ENCODE results near the gene LRRC25. TPM values are rescaled to one million over a fixed set of nuclear protein-coding genes. Genes with fewer than 3 reads are reported as not detected.
"Not testable (repeated sequence)": the region's sequence is repeated elsewhere in the genome, so short reads cannot be mapped to it uniquely, and the experiment has no call there.

The LRRC25 gene
- total RNA-seq, 2 donors from 2014 or later = not detected

DNA sequence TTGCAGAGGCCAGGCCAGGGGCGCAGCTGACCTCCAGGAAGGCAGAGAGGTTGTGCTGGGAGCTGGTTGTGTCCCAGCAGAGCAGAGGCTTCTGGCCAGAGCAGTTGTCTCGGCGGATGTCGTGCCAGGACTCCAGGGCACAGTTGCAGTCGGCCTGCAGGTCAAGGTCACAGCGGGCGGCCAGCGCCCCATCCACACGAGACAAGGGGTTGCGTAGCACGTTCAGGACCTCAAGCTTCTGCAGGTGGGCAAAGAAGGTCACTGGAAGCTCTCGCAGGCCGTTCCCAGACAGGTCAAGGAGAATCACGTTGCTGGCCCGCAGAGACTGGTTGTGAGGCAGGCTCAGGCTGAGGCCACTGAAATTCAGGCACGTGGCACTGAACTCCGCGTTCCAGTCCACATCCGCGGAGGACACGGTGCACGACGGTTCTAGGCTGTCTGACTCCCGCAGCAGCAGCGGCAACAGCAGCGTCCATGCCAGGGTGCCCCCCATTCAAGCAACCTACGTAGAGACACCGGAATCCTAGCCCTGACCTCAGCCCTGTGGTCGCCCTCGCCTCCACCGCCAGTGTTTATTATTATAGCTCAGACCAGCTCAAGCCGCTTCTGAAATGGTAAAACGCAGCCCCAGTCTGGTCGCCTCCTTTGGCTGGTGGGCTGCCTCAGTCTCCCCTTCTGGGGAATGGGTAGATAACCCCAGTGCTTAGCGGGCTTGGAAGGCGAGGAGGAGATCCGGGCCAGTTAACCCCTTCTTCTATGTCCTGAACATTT, 766 bp downstream of the LRRC25 start:
- Mint-ChIP-seq H3K36me3 (no peaks in the 10 kb centered on the region), H3K9me3 (no peaks in the 10 kb centered on the region), H3K27ac (no peak overlapping the region)
- DNase-seq (ENCODE audit: low spot score in 2 of 2) (no peak), ATAC-seq (no peak)

DNA sequence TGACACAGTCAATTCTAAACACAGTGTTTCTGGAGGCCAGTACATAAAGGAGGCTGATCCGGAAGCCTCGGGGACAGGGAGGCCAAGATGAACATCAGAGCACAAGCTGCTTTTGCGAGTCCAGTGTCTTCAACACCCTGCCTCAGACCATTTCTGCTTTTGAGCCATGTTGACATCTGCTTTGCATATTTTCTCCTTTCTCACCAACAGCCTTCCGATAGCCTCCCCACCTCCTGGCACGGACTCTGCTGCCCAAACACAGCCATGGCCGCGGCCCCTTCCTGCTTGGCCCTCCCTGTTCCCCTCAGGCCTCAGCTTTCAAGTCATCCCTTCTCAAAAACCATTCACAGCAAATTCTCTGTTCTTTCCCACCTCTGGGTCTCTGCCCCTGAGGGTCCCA, 3.6 kb downstream of the LRRC25 start:
- DNase-seq (ENCODE audit: low spot score in 2 of 2) (no peak), ATAC-seq (no peak)
- Mint-ChIP-seq H3K27ac (no peak overlapping the region), H3K9me3 (no peaks in the 10 kb centered on the region), H3K36me3 (no peaks in the 10 kb centered on the region)

GRCh38 chr19:18392926-18393325, 4.5 kb downstream of the LRRC25 start:
- Mint-ChIP-seq H3K27ac (no peak overlapping the region), H3K9me3 (no peaks in the 10 kb centered on the region), H3K36me3 (no peaks in the 10 kb centered on the region)
- ATAC-seq (no peak), DNase-seq (ENCODE audit: low spot score in 2 of 2) (no peak)

DNA sequence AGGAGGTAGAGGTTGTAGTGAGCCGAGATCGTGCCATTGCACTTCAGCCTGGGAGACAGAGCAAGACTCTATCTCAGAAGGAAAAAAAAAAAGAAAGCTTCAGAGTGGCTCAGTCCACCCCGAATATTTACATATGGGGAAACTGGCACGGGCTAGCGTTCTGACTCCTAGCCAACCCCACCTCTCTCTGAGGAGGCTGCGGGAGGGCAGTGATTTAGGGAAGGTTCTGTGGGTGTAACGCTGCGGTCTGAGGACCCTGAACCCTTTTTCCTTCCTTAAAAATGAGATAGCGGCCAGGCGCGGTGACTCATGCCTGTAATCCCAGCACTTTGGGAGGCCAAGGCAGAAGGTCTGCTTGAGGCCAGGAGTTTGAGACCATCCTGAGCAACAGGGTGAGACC, 5.0 kb downstream of the LRRC25 start:
- no peak for DNase-seq (ENCODE audit: low spot score in 2 of 2)
- H3K36me3 Mint-ChIP-seq = no peaks in the 10 kb centered on the region
- H3K27ac Mint-ChIP-seq = no peak overlapping the region
- ATAC-seq = no peak
- H3K9me3 Mint-ChIP-seq = no peaks in the 10 kb centered on the region

DNA sequence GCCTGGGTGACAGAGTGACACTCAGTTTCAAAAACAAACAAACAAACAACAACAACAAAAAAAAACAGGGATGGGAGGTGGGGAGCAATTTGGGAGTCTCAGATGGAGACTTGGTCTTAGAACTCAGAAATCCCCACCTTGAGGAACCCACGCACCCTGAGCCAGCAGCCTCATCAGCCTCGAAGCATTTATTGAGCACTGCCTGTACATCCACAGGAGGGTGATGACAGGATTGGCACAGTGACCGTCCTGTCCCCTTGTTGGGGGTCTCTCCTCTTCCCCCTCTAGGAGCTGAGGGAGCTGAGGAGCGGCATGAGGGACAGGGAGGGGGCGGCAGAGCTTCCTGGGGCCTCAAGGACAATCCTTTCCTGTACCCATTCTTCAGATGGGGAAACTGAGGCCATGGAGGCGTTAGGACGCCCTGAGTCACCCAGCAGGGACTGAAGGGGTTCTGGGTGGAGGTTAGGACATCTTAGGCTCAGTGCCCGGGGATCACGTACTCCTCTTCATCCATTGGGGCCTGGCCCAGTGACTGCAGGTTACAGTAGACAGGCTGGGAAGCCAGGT, 5.8 kb downstream of the LRRC25 start:
- Mint-ChIP-seq H3K9me3 (no peaks in the 10 kb centered on the region), H3K27ac (no peak overlapping the region), H3K36me3 (no peaks in the 10 kb centered on the region)
- DNase-seq (ENCODE audit: low spot score in 2 of 2) (no peak), ATAC-seq (no peak)

DNA sequence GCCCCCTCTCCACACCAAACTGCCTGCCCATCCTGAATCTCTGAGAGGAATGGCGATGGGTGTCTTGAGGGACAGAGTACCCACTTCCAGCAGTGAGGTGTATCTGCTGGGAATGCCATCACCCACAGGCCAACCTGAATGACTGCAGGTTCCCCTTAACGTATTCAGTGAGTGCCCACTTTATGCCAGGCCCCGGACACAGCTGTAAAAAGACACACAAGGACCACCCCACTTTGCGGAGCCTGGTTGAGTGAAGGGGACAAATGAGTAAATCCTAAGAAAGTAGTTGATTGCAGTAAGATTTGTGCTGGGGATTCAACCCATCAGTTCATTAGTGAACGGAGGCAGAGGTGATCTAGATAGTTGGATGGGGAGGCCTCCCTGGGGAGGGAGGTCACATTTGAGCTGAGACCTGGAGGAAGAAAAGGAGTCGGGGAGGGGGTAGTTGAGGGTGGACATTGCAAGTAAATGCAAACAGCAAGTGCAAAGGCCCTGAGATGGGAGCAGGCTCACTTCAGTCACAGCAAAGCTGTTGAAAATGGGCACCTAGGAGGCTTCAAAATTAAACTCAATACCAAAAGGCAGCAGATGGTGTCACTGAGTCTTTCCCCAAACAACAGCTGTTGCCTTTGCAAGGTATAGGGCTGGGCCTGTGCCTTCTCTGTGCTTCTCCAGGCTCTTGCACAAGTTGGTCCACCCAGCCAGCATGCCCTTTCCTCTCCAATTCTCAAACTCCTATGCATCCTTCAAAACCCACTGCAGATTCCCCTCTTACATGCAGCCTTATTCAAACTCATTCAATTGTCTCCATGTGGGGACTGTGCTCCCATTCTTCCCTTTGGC, 7.1 kb downstream of the LRRC25 start:
- no peaks in the 10 kb centered on the region for H3K36me3 Mint-ChIP-seq
- H3K9me3 Mint-ChIP-seq = no peaks in the 10 kb centered on the region
- no peak overlapping the region for H3K27ac Mint-ChIP-seq
- DNase-seq (ENCODE audit: low spot score in 2 of 2) (no peak), ATAC-seq (no peak)

GRCh38 chr19:18389726-18390064, 7.7 kb downstream of the LRRC25 start:
- no peak overlapping the region for H3K27ac Mint-ChIP-seq

GRCh38 chr19:18388960-18389725, 8.3 kb downstream of the LRRC25 start:
- Mint-ChIP-seq H3K36me3 (no peaks in the 10 kb centered on the region), H3K27ac (no peak overlapping the region), H3K9me3 (no peaks in the 10 kb centered on the region)
- no peak for ATAC-seq
- DNase-seq (ENCODE audit: low spot score in 2 of 2) = no peak

More at GRCh38 chr19:18389726-18390064, 7.7 kb downstream of the LRRC25 start:
- Mint-ChIP-seq H3K36me3 (no peaks in the 10 kb centered on the region), H3K9me3 (no peaks in the 10 kb centered on the region)
- DNase-seq (ENCODE audit: low spot score in 2 of 2) = no peak
- ATAC-seq = no peak

DNA sequence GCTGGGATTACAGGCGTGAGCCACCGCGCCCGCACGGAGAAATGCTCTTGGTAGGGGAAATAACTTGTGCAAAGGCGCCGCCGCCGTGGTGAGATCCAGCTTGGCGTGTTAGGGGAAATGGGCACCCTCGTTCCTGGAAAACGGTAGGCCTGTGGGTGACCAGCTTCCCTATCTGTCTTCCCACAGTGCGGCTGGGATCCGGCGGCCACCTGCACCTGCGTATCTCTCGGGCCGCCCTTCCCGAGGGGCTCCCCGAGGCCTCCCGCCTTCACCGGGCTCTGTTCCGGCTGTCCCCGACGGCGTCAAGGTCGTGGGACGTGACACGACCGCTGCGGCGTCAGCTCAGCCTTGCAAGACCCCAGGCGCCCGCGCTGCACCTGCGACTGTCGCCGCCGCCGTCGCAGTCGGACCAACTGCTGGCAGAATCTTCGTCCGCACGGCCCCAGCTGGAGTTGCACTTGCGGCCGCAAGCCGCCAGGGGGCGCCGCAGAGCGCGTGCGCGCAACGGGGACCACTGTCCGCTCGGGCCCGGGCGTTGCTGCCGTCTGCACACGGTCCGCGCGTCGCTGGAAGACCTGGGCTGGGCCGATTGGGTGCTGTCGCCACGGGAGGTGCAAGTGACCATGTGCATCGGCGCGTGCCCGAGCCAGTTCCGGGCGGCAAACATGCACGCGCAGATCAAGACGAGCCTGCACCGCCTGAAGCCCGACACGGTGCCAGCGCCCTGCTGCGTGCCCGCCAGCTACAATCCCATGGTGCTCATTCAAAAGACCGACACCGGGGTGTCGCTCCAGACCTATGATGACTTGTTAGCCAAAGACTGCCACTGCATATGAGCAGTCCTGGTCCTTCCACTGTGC, 9.1 kb downstream of the LRRC25 start:
- peak; percentile 79 to 90 for DNase-seq (ENCODE audit: low spot score in 2 of 2)
- peak; percentile 89 to 91 for ATAC-seq
- Mint-ChIP-seq H3K27ac (no peak overlapping the region), H3K36me3 (no peaks in the 10 kb centered on the region), H3K9me3 (no peaks in the 10 kb centered on the region)

- Mint-ChIP-seq H3K9me3 (no peaks in the 10 kb centered on the region), H3K36me3 (no peaks in the 10 kb centered on the region), H3K27ac (no peak overlapping the region)
- no peak for ATAC-seq
- DNase-seq (ENCODE audit: low spot score in 2 of 2) = no peak
Measured at GRCh38 chr19:18386543-18387271, 10.7 kb downstream of the LRRC25 start.

- peak in 1 of 2 donors; percentile 63 for DNase-seq (ENCODE audit: low spot score in 2 of 2)
Measured at GRCh38 chr19:18385675-18386542, 11.5 kb downstream of the LRRC25 start, which contains the start of gene GDF15. Gene GDF15 (plus strand): TSS chr19:18386158. CDS start chr19:18386190, 32 bp downstream.

GRCh38 chr19:18385359-18385674, 12.1 kb downstream of the LRRC25 start:
- Mint-ChIP-seq H3K27ac (no peak overlapping the region), H3K9me3 (no peaks in the 10 kb centered on the region), H3K36me3 (no peaks in the 10 kb centered on the region)
- DNase-seq (ENCODE audit: low spot score in 2 of 2) (no peak), ATAC-seq (no peak)

More at GRCh38 chr19:18385675-18386542, 11.5 kb downstream of the LRRC25 start, which contains the start of gene GDF15:
- Mint-ChIP-seq H3K36me3 (no peaks in the 10 kb centered on the region), H3K9me3 (no peaks in the 10 kb centered on the region), H3K27ac (no peak within 1 kb of the TSS)
- ATAC-seq = peak in 1 of 2 donors; percentile 25

DNA sequence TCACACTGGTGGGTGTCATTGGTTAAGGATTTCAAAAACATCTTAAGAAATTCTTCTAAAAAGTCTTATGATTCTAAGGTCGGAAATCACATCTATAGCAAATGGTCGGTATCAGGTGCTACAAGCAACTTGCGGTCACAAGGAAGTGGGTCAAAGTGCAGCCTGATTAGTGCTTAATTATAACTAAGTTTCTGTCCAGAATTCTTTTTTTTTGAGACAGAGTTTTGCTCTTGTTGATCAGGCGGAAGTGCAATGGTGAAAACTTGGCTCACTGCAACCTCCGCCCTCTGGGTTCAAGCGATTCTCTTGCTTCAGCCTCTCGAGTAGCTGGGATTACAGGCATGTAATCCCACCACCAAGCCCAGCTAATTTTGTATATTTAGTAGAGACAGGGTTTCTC, 12.6 kb downstream of the LRRC25 start:
- H3K9me3 Mint-ChIP-seq = no peaks in the 10 kb centered on the region
- H3K27ac Mint-ChIP-seq = peak overlapping the region in 1 of 2 donors; percentile 60
- no peak for ATAC-seq
- no peaks in the 10 kb centered on the region for H3K36me3 Mint-ChIP-seq
- DNase-seq (ENCODE audit: low spot score in 2 of 2) = no peak

DNA sequence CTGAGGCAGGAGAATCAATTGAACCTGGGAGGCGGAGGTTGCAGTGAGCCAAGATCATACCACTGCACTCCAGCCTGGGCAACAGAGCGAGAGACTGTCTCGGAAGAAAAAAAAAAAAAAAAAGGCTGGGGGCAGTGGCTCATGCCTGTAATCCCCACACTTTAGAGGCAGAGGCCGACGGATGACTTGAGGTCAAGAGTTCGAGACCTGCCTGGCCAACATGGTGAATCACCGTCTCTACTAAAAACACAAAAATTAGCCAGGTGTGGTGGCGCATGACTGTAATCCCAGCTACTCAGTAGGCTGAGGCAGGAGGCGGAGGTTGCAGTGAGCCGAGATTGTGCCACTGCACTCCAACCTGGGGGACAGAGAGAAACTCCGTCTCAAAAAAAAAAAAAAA, 13.8 kb downstream of the LRRC25 start:
- DNase-seq (ENCODE audit: low spot score in 2 of 2); ATAC-seq; H3K9me3 Mint-ChIP-seq; H3K36me3 Mint-ChIP-seq; H3K27ac Mint-ChIP-seq: not testable (repeated sequence)

DNA sequence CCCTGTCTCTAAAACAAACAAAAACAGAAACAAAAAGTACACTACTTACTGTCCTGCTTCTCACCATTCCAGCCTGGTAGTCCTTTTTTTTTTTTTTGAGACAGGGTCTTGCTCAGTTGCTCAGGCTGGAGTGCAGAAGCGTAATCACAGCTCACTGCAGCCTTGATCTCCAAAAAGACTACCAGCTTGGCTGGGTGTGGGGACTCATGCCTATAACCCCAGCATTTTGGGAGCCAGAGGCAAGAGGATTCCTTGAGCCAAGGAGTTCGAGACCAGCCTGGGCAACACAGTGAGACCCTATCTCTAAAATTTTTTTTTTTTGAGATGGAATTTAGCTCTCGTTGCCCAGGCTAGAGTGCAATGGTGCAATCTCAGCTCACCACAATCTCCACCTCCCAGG, 16.6 kb downstream of the LRRC25 start:
- Mint-ChIP-seq H3K9me3 (no peaks in the 10 kb centered on the region), H3K36me3 (no peaks in the 10 kb centered on the region), H3K27ac (no peak overlapping the region)
- DNase-seq (ENCODE audit: low spot score in 2 of 2) (no peak), ATAC-seq (no peak)

All from activated naive CD4-positive, alpha-beta T cell treated with anti-CD3 and anti-CD28 coated beads, Interleukin-2, amount 50 U/mL, for 72 hours (primary cell).